PC-9 (cell line): ENCODE data around the gene LRRC27. TPM values are rescaled to one million over a fixed set of nuclear protein-coding genes. Genes with fewer than 3 reads are reported as not detected.

Experiments used
- BruUV-seq: library from RNA; stranded (reverse); fragments of 400-500 nt; replicated peaks from 2 replicates; lab custom pipeline; 2021; lab: Mats Ljungman, UMichigan
- CTCF ChIA-PET: fragments of 300-600 bp; sonication (Branson Sonifier 250); formaldehyde crosslinking; loops from one replicate; lab custom pipeline; 2022; ENCODE audit warnings: antibody characterized with exemption; lab: Charles Lee
- POLR2A ChIA-PET: fragments of 300-600 bp; sonication (Branson Sonifier 250); formaldehyde crosslinking; loops from one replicate; lab custom pipeline; 2022; ENCODE audit warnings: antibody characterized with exemption; ENCODE audit not compliant: unreplicated experiment; lab: Charles Lee
- DNase-seq, 2 experiments: peaks; one replicate each; pipeline versions ENCODE4 v3.0.0 to v3.0.0-alpha.2; 2015 to 2022; ENCODE audit warnings: mixed read lengths in 1 of 2
- H2AFZ ChIP-seq: fragments of 200-600 bp; sonication (generic); 2 replicates; pipeline ENCODE4 v1.8.1; 2017; ENCODE audit warnings: antibody characterized with exemption
- H3F3A ChIP-seq: fragments of 200-600 bp; sonication (generic); 2 replicates; pipeline ENCODE4 v1.8.1; 2017; ENCODE audit warnings: antibody characterized with exemption, mild to moderate bottlenecking, low read depth; ENCODE audit not compliant: insufficient read depth
- H3K27ac ChIP-seq: fragments of 200-600 bp; sonication (generic); 2 replicates; pipeline ENCODE4 v1.6.1; 2016; ENCODE audit warnings: mixed run types
- H3K27me3 ChIP-seq: fragments of 200-600 bp; sonication (generic); 2 replicates; pipeline ENCODE4 v1.6.1; 2016; ENCODE audit warnings: low read depth, mixed run types; ENCODE audit not compliant: insufficient read depth
- H3K36me3 ChIP-seq: fragments of 200-600 bp; sonication (generic); 2 replicates; pipeline ENCODE4 v1.6.1; 2016; ENCODE audit warnings: low read depth, mixed run types
- H3K4me1 ChIP-seq: fragments of 200-600 bp; sonication (generic); replicated peaks from 2 replicates; pipeline ENCODE4 v1.6.1; 2016; ENCODE audit warnings: mixed run types; ENCODE audit not compliant: insufficient read depth
- H3K4me2 ChIP-seq: fragments of 200-600 bp; sonication (generic); 2 replicates; pipeline ENCODE4 v1.6.1; 2017; ENCODE audit warnings: mixed run types
- H3K4me3 ChIP-seq: fragments of 200-600 bp; sonication (generic); 2 replicates; pipeline ENCODE4 v1.6.1; 2016; ENCODE audit warnings: mixed run types
- H3K79me2 ChIP-seq: fragments of 200-600 bp; sonication (generic); 2 replicates; pipeline ENCODE4 v1.6.1; 2017; ENCODE audit warnings: low read depth, mixed run types
- H3K9me2 ChIP-seq: fragments of 200-600 bp; sonication (generic); 2 replicates; pipeline ENCODE4 v1.8.1; 2017; ENCODE audit warnings: mild to moderate bottlenecking; ENCODE audit not compliant: insufficient read depth
- H3K9me3 ChIP-seq: fragments of 200-600 bp; sonication (generic); 2 replicates; pipeline ENCODE4 v1.8.1; 2016; ENCODE audit warnings: low read depth; ENCODE audit not compliant: insufficient read depth
- H4K20me1 ChIP-seq: fragments of 200-600 bp; sonication (generic); 2 replicates; pipeline ENCODE4 v1.8.1; 2017; ENCODE audit not compliant: insufficient read depth
- CTCF ChIP-seq: fragments of 200-600 bp; sonication (generic); conservative IDR thresholded peaks from 2 replicates; pipeline ENCODE4 v1.6.1; 2017; ENCODE audit warnings: mixed run types, antibody characterized with exemption, mild to moderate bottlenecking, moderate library complexity
- EZH2 ChIP-seq: fragments of 200-600 bp; sonication (generic); IDR thresholded peaks from 2 replicates; pipeline ENCODE4 v1.8.0; 2017; ENCODE audit warnings: antibody characterized with exemption, low read depth
- intact Hi-C: fragments of 100-400 bp; cut with micrococcal nuclease; formaldehyde crosslinking; loops from one replicate; pipeline ENCODE4 v1.10.0; 2022; ENCODE audit not compliant: unreplicated experiment
- total RNA-seq: library from RNA; stranded (reverse); gene quantifications from 2 replicates; pipeline ENCODE4 v1.2.3, GENCODE V29; 2021

Gene LRRC27
- total RNA-seq, 1 experiment from 2014 or later, result 10.0 TPM

- Histone ChIP-seq H3K27ac (no peak overlapping the region), H4K20me1 (no peaks in the 10 kb centered on the region; the same call in 1 of the 2 replicates), H3K27me3 (no peaks in the 10 kb centered on the region), H3K36me3 (peaks cover 7% of the 10 kb centered on the region; the same call in 1 of the 2 replicates), H3K4me3 (no peak overlapping the region), H3K9me3 (no peaks in the 10 kb centered on the region), H3K4me2 (no peak overlapping the region), H3K9me2 (no peaks in the 10 kb centered on the region), H3F3A (peaks cover 18% of the 10 kb centered on the region; the same call in 1 of the 2 replicates), H3K4me1 (no peaks in the 10 kb centered on the region), H3K79me2 (peaks cover 51% of the 10 kb centered on the region), H2AFZ (no peak overlapping the region)
- intact Hi-C loops, result no loop called here
- ChIA-PET CTCF (no interaction called here), POLR2A (no interaction called here)
- TF ChIP-seq EZH2 (no peak), CTCF (no peak)
- DNase-seq, result no peak
- no TSS peak for BruUV-seq
Observed at GRCh38 chr10:132326925-132327324, 5.1 kb upstream of the LRRC27 start.

- H3K36me3 ChIP-seq, result peaks cover 7% of the 10 kb centered on the region; the same call in 1 of the 2 replicates
- no peaks in the 10 kb centered on the region for H3K9me2 ChIP-seq
- H3K79me2 ChIP-seq, result peaks cover 51% of the 10 kb centered on the region
- H2AFZ ChIP-seq, result no peak overlapping the region
- no peak overlapping the region for H3K4me3 ChIP-seq
- no peak overlapping the region for H3K27ac ChIP-seq
- no TSS peak for BruUV-seq
- H3K4me2 ChIP-seq, result no peak overlapping the region
- no peaks in the 10 kb centered on the region for H3K9me3 ChIP-seq
- H3K4me1 ChIP-seq, result peaks cover 8% of the 10 kb centered on the region; the same call in 1 of the 2 replicates
- ChIA-PET POLR2A (no interaction called here), CTCF (no interaction called here)
- TF ChIP-seq EZH2, result no peak
- TF ChIP-seq CTCF, result no peak
- no peaks in the 10 kb centered on the region for H3K27me3 ChIP-seq
- peaks cover 9% of the 10 kb centered on the region; the same call in 1 of the 2 replicates for H3F3A ChIP-seq
- intact Hi-C loops, result no loop called here
- H4K20me1 ChIP-seq, result no peaks in the 10 kb centered on the region; the same call in 1 of the 2 replicates
- no peak for DNase-seq
Observed at GRCh38 chr10:132328106-132328505, 3.9 kb upstream of the LRRC27 start.

- H3K36me3 ChIP-seq, result peaks cover 7% of the 10 kb centered on the region; the same call in 1 of the 2 replicates
- H3K4me3 ChIP-seq, result peak overlapping the region; percentile 88; the same call in 1 of the 2 replicates
- no peaks in the 10 kb centered on the region for H3K9me2 ChIP-seq
- H3K27me3 ChIP-seq, result no peaks in the 10 kb centered on the region
- ChIA-PET CTCF (no interaction called here), POLR2A (no interaction called here)
- no peak overlapping the region for H2AFZ ChIP-seq
- no peaks in the 10 kb centered on the region for H3K9me3 ChIP-seq
- intact Hi-C loops, result no loop called here
- H3K79me2 ChIP-seq, result peaks cover 51% of the 10 kb centered on the region
- peaks cover 9% of the 10 kb centered on the region; the same call in 1 of the 2 replicates for H3F3A ChIP-seq
- no peak for DNase-seq
- H3K4me2 ChIP-seq, result peak overlapping the region; percentile 97
- TF ChIP-seq EZH2, result no peak
- no peak for TF ChIP-seq CTCF
- H3K4me1 ChIP-seq, result peaks cover 8% of the 10 kb centered on the region; the same call in 1 of the 2 replicates
- H3K27ac ChIP-seq, result no peak overlapping the region
- H4K20me1 ChIP-seq, result no peaks in the 10 kb centered on the region; the same call in 1 of the 2 replicates
- BruUV-seq, result no TSS peak
Observed at GRCh38 chr10:132328738-132329137, 3.3 kb upstream of the LRRC27 start.
